DND-41 (cell line): Measurements from ENCODE around the gene DUSP6.
A peak's percentile ranks its signal among the peaks of the same experiment; 100 is the strongest.

ENCODE experiments used
- ATAC-seq: fragments of 200-7000 bp; cut with Tn5 transposase; 3 replicates; pipeline ENCODE4 v1.9.1; 2021; ENCODE audit warnings: low read depth; ENCODE audit not compliant: insufficient read depth
- DNase-seq: peaks from one replicate; pipeline ENCODE4 v3.0.0-alpha.2; 2020
- H2AFZ ChIP-seq: 2 replicates; pipeline ENCODE4 v1.6.0; 2012; ENCODE audit warnings: low read depth, low read length
- H3K27ac ChIP-seq: 2 replicates; pipeline ENCODE4 v1.5.1; 2012; ENCODE audit warnings: low read length, inconsistent platforms
- H3K27me3 ChIP-seq: fragments of 200-600 bp; sonication (generic); 2 replicates; pipeline ENCODE4 v1.6.0; 2012; ENCODE audit warnings: low read length, mild to moderate bottlenecking, inconsistent platforms; ENCODE audit not compliant: insufficient read depth, poor library complexity
- H3K36me3 ChIP-seq: 2 replicates; pipeline ENCODE4 v1.5.1; 2012; ENCODE audit warnings: low read length, inconsistent platforms; ENCODE audit not compliant: insufficient read depth
- H3K4me1 ChIP-seq: 2 replicates; pipeline ENCODE4 v1.5.1; 2012; ENCODE audit warnings: mild to moderate bottlenecking, low read length; ENCODE audit not compliant: insufficient read depth
- H3K4me2 ChIP-seq: 2 replicates; pipeline ENCODE4 v1.6.0; 2012; ENCODE audit warnings: mild to moderate bottlenecking, moderate library complexity, low read length, inconsistent platforms; ENCODE audit not compliant: insufficient read depth
- H3K4me3 ChIP-seq, 2 experiments: fragments of 200-600 bp in 1 of 2; shearing (Covaris generic) in 1 of 2; 2 replicates each; pipeline ENCODE4 v1.5.1; 2012 to 2016; ENCODE audit warnings: inconsistent platforms in 2 of 2, low read length in 2 of 2, mild to moderate bottlenecking in 2 of 2, low read depth in 1 of 2, moderate library complexity in 1 of 2
- H3K79me2 ChIP-seq: 2 replicates; pipeline ENCODE4 v1.6.0; 2012; ENCODE audit warnings: low read length, inconsistent platforms; ENCODE audit not compliant: insufficient read depth
- H3K9ac ChIP-seq: 2 replicates; pipeline ENCODE4 v1.6.0; 2012; ENCODE audit warnings: low read depth, mild to moderate bottlenecking, inconsistent platforms, low read length, moderate library complexity
- H3K9me3 ChIP-seq: 2 replicates; pipeline ENCODE4 v1.5.1; 2012; ENCODE audit warnings: low read length, moderate library complexity, mild to moderate bottlenecking, inconsistent platforms; ENCODE audit not compliant: insufficient read depth, severe bottlenecking
- H4K20me1 ChIP-seq: 2 replicates; pipeline ENCODE4 v1.6.0; 2012; ENCODE audit warnings: low read length; ENCODE audit not compliant: insufficient read depth
- CTCF ChIP-seq: IDR thresholded peaks from 2 replicates; pipeline ENCODE4 v1.5.1; 2012; ENCODE audit warnings: borderline replicate concordance, low read length, moderate library complexity, mild to moderate bottlenecking; ENCODE audit not compliant: poor library complexity, severe bottlenecking; ENCODE audit errors: extremely low read depth
- EZH2 ChIP-seq: IDR thresholded peaks from 3 replicates; pipeline ENCODE4 v1.6.1; 2012; ENCODE audit warnings: borderline replicate concordance, low read depth, mild to moderate bottlenecking, moderate library complexity, low read length, inconsistent platforms; ENCODE audit not compliant: severe bottlenecking

DUSP6 gene

GRCh38 chr12:89384807-89385206 is 32.5 kb upstream of the DUSP6 start:
- no peak for ATAC-seq
- Histone ChIP-seq H3K4me2 (no peak overlapping the region), H2AFZ (no peak overlapping the region), H3K27ac (no peak overlapping the region), H3K4me1 (no peaks in the 10 kb centered on the region), H3K79me2 (no peaks in the 10 kb centered on the region), H3K9me3 (no peaks in the 10 kb centered on the region), H3K4me3 (no peak overlapping the region), H3K9ac (no peak overlapping the region), H3K36me3 (no peaks in the 10 kb centered on the region), H3K27me3 (no peaks in the 10 kb centered on the region), H4K20me1 (no peaks in the 10 kb centered on the region)
- TF ChIP-seq CTCF = no peak
- TF ChIP-seq EZH2 = no peak
- no peak for DNase-seq

GRCh38 chr12:89384050-89384758 is 31.9 kb upstream of the DUSP6 start:
- Histone ChIP-seq H3K9me3 (no peaks in the 10 kb centered on the region), H3K9ac (no peak overlapping the region), H3K4me2 (no peak overlapping the region), H3K4me1 (no peaks in the 10 kb centered on the region), H3K27me3 (no peaks in the 10 kb centered on the region), H3K79me2 (no peaks in the 10 kb centered on the region), H2AFZ (no peak overlapping the region), H4K20me1 (no peaks in the 10 kb centered on the region), H3K4me3 (no peak overlapping the region), H3K36me3 (no peaks in the 10 kb centered on the region), H3K27ac (0 out of 2 replicates have a peak overlapping the region, but pooled peaks have one; percentile 10)
- DNase-seq = no peak
- no peak for ATAC-seq
- TF ChIP-seq EZH2 (no peak), CTCF (no peak)

- H3K36me3 ChIP-seq = no peaks in the 10 kb centered on the region
- no peaks in the 10 kb centered on the region for H3K9me3 ChIP-seq
- H3K27ac ChIP-seq = no peak overlapping the region
- H3K79me2 ChIP-seq = no peaks in the 10 kb centered on the region
- H2AFZ ChIP-seq = no peak overlapping the region
- no peak overlapping the region for H3K4me2 ChIP-seq
- no peaks in the 10 kb centered on the region for H3K4me1 ChIP-seq
- no peak for TF ChIP-seq CTCF
- TF ChIP-seq EZH2 = no peak
- DNase-seq = no peak
- H3K27me3 ChIP-seq = no peaks in the 10 kb centered on the region
- H4K20me1 ChIP-seq = no peaks in the 10 kb centered on the region
- no peak overlapping the region for H3K4me3 ChIP-seq
- H3K9ac ChIP-seq = no peak overlapping the region
- no peak for ATAC-seq
These were observed 31.1 kb upstream of the DUSP6 start for GRCh38 chr12:89383235-89384049.
